ENCODE data around the gene TMEM59L. TPM values are rescaled to one million over a fixed set of nuclear protein-coding genes. Genes with fewer than 3 reads are reported as not detected.

Gene TMEM59L
- total and polyA plus RNA-seq, 2 of the 13 experiments (the other 11 are each of a cell fraction or from before 2014, with no cell fraction given), result 0.97 to 5.5 TPM

DNA sequence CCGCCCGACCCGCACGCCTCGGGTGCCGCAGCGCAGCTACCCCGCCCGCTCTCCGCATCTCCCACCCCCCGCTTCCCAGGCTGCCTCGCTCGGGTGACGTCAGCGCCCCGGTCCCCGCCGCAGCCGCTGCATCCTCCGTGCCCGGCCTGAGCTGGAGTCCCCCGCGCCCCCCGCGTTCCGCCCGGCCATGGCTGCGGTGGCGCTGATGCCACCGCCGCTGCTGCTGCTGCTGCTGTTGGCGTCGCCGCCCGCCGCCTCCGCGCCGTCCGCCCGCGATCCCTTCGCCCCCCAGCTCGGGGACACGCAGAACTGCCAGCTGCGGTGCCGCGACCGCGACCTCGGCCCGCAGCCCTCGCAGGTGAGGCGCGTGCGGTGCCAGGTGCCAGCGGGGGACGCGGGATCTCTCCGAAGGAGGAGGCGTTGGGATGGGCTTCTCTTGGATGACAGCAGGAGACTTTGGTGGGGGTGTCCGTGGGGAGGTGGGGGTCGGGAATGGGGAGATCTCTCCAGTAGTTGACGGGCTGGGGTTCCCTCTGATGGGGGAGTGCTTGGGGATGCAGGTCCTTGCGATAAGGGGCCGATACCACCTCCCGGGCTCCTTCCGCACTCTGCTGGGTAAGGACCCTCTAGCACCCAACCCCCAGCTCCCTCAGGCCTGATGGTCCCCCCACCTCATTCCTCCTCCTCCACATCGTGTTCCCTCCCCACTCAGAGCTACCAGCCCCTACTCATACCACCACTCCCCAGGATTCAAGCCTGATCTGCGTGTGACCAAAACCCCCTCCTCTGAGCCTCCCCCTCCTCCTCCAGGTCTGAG lies at the start of gene TMEM59L (continued):
- TF ChIP-seq, protein P1, sequence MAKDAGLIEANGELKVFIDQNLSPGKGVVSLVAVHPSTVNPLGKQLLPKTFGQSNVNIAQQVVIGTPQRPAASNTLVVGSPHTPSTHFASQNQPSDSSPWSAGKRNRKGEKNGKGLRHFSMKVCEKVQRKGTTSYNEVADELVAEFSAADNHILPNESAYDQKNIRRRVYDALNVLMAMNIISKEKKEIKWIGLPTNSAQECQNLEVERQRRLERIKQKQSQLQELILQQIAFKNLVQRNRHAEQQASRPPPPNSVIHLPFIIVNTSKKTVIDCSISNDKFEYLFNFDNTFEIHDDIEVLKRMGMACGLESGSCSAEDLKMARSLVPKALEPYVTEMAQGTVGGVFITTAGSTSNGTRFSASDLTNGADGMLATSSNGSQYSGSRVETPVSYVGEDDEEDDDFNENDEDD (CRISPR knock-in tag; IDR thresholded peaks at IDR 0.05; ENCODE audit: borderline replicate concordance), result no peak
- TF ChIP-seq MYC (CRISPR knock-in tag; IDR thresholded peaks at IDR 0.05; ENCODE audit: borderline replicate concordance), result no peak
- TF ChIP-seq ZNF709 (CRISPR knock-in tag; IDR thresholded peaks at IDR 0.05), result no peak
- TF ChIP-seq, protein P2, sequence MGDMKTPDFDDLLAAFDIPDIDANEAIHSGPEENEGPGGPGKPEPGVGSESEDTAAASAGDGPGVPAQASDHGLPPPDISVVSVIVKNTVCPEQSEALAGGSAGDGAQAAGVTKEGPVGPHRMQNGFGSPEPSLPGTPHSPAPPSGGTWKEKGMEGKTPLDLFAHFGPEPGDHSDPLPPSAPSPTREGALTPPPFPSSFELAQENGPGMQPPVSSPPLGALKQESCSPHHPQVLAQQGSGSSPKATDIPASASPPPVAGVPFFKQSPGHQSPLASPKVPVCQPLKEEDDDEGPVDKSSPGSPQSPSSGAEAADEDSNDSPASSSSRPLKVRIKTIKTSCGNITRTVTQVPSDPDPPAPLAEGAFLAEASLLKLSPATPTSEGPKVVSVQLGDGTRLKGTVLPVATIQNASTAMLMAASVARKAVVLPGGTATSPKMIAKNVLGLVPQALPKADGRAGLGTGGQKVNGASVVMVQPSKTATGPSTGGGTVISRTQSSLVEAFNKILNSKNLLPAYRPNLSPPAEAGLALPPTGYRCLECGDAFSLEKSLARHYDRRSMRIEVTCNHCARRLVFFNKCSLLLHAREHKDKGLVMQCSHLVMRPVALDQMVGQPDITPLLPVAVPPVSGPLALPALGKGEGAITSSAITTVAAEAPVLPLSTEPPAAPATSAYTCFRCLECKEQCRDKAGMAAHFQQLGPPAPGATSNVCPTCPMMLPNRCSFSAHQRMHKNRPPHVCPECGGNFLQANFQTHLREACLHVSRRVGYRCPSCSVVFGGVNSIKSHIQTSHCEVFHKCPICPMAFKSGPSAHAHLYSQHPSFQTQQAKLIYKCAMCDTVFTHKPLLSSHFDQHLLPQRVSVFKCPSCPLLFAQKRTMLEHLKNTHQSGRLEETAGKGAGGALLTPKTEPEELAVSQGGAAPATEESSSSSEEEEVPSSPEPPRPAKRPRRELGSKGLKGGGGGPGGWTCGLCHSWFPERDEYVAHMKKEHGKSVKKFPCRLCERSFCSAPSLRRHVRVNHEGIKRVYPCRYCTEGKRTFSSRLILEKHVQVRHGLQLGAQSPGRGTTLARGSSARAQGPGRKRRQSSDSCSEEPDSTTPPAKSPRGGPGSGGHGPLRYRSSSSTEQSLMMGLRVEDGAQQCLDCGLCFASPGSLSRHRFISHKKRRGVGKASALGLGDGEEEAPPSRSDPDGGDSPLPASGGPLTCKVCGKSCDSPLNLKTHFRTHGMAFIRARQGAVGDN (CRISPR knock-in tag; IDR thresholded peaks at IDR 0.05), result peak; percentile 57
- no peak for TF ChIP-seq PHF20 (CRISPR knock-in tag; IDR thresholded peaks at IDR 0.05)
- no peak for TF ChIP-seq ONECUT2 (CRISPR knock-in tag; IDR thresholded peaks at IDR 0.05)
- TF ChIP-seq ZNF619 (CRISPR knock-in tag; IDR thresholded peaks at IDR 0.05), result no peak
- peak; percentile 60; the same call in 1 of the 2 replicates for TF ChIP-seq ARNT2 (CRISPR knock-in tag; IDR thresholded peaks at IDR 0.05; ENCODE audit: low read depth)
- TF ChIP-seq STAT5B (CRISPR knock-in tag; IDR thresholded peaks at IDR 0.05), result no peak
- TF ChIP-seq, protein P3, sequence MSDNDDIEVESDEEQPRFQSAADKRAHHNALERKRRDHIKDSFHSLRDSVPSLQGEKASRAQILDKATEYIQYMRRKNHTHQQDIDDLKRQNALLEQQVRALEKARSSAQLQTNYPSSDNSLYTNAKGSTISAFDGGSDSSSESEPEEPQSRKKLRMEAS (IDR thresholded peaks at IDR 0.05), result peak; percentile 15
- TF ChIP-seq, protein P4, sequence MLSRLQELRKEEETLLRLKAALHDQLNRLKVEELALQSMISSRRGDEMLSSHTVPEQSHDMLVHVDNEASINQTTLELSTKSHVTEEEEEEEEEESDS (CRISPR knock-in tag; IDR thresholded peaks at IDR 0.05; ENCODE audit: borderline replicate concordance), result no peak
- TF ChIP-seq RARA (CRISPR knock-in tag; IDR thresholded peaks at IDR 0.05), result no peak
- TF ChIP-seq ZFX (CRISPR knock-in tag; IDR thresholded peaks at IDR 0.05; ENCODE audit: low read depth), result 0 out of 2 replicates have a peak, but pooled peaks have one; percentile 14
- TF ChIP-seq, protein P5, sequence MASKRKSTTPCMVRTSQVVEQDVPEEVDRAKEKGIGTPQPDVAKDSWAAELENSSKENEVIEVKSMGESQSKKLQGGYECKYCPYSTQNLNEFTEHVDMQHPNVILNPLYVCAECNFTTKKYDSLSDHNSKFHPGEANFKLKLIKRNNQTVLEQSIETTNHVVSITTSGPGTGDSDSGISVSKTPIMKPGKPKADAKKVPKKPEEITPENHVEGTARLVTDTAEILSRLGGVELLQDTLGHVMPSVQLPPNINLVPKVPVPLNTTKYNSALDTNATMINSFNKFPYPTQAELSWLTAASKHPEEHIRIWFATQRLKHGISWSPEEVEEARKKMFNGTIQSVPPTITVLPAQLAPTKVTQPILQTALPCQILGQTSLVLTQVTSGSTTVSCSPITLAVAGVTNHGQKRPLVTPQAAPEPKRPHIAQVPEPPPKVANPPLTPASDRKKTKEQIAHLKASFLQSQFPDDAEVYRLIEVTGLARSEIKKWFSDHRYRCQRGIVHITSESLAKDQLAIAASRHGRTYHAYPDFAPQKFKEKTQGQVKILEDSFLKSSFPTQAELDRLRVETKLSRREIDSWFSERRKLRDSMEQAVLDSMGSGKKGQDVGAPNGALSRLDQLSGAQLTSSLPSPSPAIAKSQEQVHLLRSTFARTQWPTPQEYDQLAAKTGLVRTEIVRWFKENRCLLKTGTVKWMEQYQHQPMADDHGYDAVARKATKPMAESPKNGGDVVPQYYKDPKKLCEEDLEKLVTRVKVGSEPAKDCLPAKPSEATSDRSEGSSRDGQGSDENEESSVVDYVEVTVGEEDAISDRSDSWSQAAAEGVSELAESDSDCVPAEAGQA (IDR thresholded peaks at IDR 0.05; ENCODE audit: low read depth), result no peak
- TF ChIP-seq, protein P5 (CRISPR knock-in tag; IDR thresholded peaks at IDR 0.05; ENCODE audit: borderline replicate concordance), result no peak
